ENCODE results near the gene SAMD10. TPM values are rescaled to one million over a fixed set of nuclear protein-coding genes. Genes with fewer than 3 reads are reported as not detected.

Gene SAMD10
- total RNA-seq, 1 experiment from 2014 or later = 5.7 TPM

DNA sequence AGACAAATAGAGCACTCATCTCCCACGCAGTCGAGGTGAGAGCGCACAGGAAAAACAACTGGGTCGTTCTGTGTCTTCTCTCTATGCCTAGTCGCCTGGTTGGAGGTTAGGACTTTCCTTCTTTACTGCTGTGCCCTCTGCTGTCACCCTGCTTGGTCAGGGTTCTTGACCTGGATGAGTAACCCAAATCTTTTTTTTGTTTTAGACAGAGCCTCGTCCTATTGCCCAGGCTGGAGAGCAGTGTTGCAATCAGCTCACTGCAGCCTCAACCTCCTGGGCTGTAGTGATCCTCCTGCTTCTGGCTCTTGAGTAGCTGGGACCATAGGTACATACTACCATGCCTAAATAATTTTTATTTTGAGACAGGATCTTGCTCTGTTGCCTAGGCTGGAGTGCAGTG, 26.0 kb upstream of the SAMD10 start:
- WGBS (ENCODE audit: extremely low coverage, insufficient read length, low lambda C conversion rate) = no CpG with 5 or more reads among the region's 6 CpGs
- H4K91ac ChIP-seq (ENCODE audit: insufficient read length, low read depth, low read length) = no peak overlapping the region
- no peak overlapping the region for H2AFZ ChIP-seq (ENCODE audit: low read length)
- no peak overlapping the region for H2BK12ac ChIP-seq (ENCODE audit: insufficient read length, low read depth, low read length)
- no peak overlapping the region for H3K4me2 ChIP-seq (ENCODE audit: insufficient read depth, insufficient read length, low read length)
- H3T11ph ChIP-seq (ENCODE audit: low read length) = no peak overlapping the region
- H3K9ac ChIP-seq (ENCODE audit: extremely low read depth, insufficient read length, low read length) = no peak overlapping the region
- H4K20me1 ChIP-seq (ENCODE audit: control insufficient read depth, insufficient read depth, insufficient read length) = no peaks in the 10 kb centered on the region
- no peak overlapping the region for H3K23ac ChIP-seq (ENCODE audit: insufficient read length, low read depth, low read length)
- H2BK15ac ChIP-seq (ENCODE audit: low read depth, low read length) = no peak overlapping the region
- peaks cover 4 to 5% of the 10 kb centered on the region in 2 experiments; a peak in 2 of 5 replicates for H3K9me3 Mint-ChIP-seq
- H2AK5ac ChIP-seq (ENCODE audit: insufficient read length, low read length) = no peak overlapping the region
- H3K27ac Mint-ChIP-seq = no peak overlapping the region
- no peak overlapping the region for H2BK5ac ChIP-seq (ENCODE audit: insufficient read length, low read length)
- no peak overlapping the region for H2BK20ac ChIP-seq (ENCODE audit: low read depth, low read length, poor library complexity, severe bottlenecking)
- H3K4me1 ChIP-seq (ENCODE audit: insufficient read depth, low read length) = no peaks in the 10 kb centered on the region
- TF ChIP-seq, protein P1, sequence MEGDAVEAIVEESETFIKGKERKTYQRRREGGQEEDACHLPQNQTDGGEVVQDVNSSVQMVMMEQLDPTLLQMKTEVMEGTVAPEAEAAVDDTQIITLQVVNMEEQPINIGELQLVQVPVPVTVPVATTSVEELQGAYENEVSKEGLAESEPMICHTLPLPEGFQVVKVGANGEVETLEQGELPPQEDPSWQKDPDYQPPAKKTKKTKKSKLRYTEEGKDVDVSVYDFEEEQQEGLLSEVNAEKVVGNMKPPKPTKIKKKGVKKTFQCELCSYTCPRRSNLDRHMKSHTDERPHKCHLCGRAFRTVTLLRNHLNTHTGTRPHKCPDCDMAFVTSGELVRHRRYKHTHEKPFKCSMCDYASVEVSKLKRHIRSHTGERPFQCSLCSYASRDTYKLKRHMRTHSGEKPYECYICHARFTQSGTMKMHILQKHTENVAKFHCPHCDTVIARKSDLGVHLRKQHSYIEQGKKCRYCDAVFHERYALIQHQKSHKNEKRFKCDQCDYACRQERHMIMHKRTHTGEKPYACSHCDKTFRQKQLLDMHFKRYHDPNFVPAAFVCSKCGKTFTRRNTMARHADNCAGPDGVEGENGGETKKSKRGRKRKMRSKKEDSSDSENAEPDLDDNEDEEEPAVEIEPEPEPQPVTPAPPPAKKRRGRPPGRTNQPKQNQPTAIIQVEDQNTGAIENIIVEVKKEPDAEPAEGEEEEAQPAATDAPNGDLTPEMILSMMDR (conservative IDR thresholded peaks at IDR 0.05) = no peak
- no peaks in the 10 kb centered on the region for H3K27me3 ChIP-seq (ENCODE audit: insufficient read depth, low read length)
- no peak overlapping the region for H4K5ac ChIP-seq (ENCODE audit: insufficient read length, low read depth, low read length)
- H3K23me2 ChIP-seq (ENCODE audit: insufficient read length, low read depth, low read length, poor library complexity, severe bottlenecking) = no peaks in the 10 kb centered on the region
- H3K79me2 ChIP-seq (ENCODE audit: insufficient read depth, low read length) = no peaks in the 10 kb centered on the region
- no peaks in the 10 kb centered on the region for H3K9me3 ChIP-seq (ENCODE audit: control insufficient read depth, low read depth, low read length)
- no peak overlapping the region for H3K56ac ChIP-seq (ENCODE audit: insufficient read length, low read depth, low read length)
- peaks cover 26 to 82% (median 72%) of the 10 kb centered on the region in 3 experiments for H3K36me3 Mint-ChIP-seq (ENCODE audit: insufficient read depth in 1 of 3, low read depth in 3 of 3)
- no peaks in the 10 kb centered on the region for H3K27me3 Mint-ChIP-seq (ENCODE audit: low read depth)
- no peaks in the 10 kb centered on the region for H3K4me1 Mint-ChIP-seq
- H3K18ac ChIP-seq (ENCODE audit: insufficient read length, low read depth, low read length) = no peak overlapping the region
- H3K27ac ChIP-seq (ENCODE audit: insufficient read length, low read depth, low read length) = no peak overlapping the region
- H3K14ac ChIP-seq (ENCODE audit: insufficient read depth, low read length) = no peak overlapping the region
- H4K8ac ChIP-seq (replicated peaks; ENCODE audit: insufficient read length, low read depth, low read length) = no peak overlapping the region
- no peak for DNase-seq
- H3K4ac ChIP-seq (ENCODE audit: low read depth, low read length) = no peak overlapping the region
- H3K4me3 Mint-ChIP-seq = no peak overlapping the region
- H2BK120ac ChIP-seq (ENCODE audit: low read depth, low read length, poor library complexity, severe bottlenecking) = no peak overlapping the region
- peaks cover 4% of the 10 kb centered on the region for H3K79me1 ChIP-seq (ENCODE audit: insufficient read depth, low read depth, low read length, poor library complexity, severe bottlenecking)

Data from H9 (cell line).